Gastrocnemius medialis (tissue), 4 donors: ENCODE results near the gene RBM47.
"Not testable (repeated sequence)": the region's sequence is repeated elsewhere in the genome, so short reads cannot be mapped to it uniquely, and the experiment has no call there.

ENCODE experiments used
- POLR2A ChIP-seq, 2 donors: fragments of 450-650 bp; IDR thresholded peaks; one replicate each; pipeline ENCODE4 v1.6.1; 2017; ENCODE audit warnings: antibody characterized with exemption in 2 of 2, mild to moderate bottlenecking in 2 of 2, moderate library complexity in 2 of 2
- TF ChIP-seq, protein P1 (sequence below), 5 experiments: fragments of 450-650 bp in 3 of 5; fragments of 200-600 bp in 2 of 5; sonication (generic) in 2 of 5; IDR thresholded peaks in 4 of 5; conservative IDR thresholded peaks in 1 of 5; 1 replicate in 4 of 5; 2 replicates in 1 of 5; pipeline ENCODE4 v1.5.1; 2016 to 2019; ENCODE audit warnings: antibody characterized with exemption in 5 of 5, mild to moderate bottlenecking in 3 of 5, moderate library complexity in 3 of 5

GRCh38 chr4:40561543-40562177 is 68.0 kb downstream of the RBM47 start:
- TF ChIP-seq, protein P1, sequence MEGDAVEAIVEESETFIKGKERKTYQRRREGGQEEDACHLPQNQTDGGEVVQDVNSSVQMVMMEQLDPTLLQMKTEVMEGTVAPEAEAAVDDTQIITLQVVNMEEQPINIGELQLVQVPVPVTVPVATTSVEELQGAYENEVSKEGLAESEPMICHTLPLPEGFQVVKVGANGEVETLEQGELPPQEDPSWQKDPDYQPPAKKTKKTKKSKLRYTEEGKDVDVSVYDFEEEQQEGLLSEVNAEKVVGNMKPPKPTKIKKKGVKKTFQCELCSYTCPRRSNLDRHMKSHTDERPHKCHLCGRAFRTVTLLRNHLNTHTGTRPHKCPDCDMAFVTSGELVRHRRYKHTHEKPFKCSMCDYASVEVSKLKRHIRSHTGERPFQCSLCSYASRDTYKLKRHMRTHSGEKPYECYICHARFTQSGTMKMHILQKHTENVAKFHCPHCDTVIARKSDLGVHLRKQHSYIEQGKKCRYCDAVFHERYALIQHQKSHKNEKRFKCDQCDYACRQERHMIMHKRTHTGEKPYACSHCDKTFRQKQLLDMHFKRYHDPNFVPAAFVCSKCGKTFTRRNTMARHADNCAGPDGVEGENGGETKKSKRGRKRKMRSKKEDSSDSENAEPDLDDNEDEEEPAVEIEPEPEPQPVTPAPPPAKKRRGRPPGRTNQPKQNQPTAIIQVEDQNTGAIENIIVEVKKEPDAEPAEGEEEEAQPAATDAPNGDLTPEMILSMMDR (IDR thresholded peaks at IDR 0.05 in 4 of 5, conservative IDR thresholded peaks at IDR 0.05 in 1 of 5), result not testable (repeated sequence)
- TF ChIP-seq POLR2A (IDR thresholded peaks at IDR 0.05), result not testable (repeated sequence)
